SKM-1 (cell line): ENCODE measurements around the gene PDK4.
"Not testable (repeated sequence)": the region's sequence is repeated elsewhere in the genome, so short reads cannot be mapped to it uniquely, and the experiment has no call there.

Experiments used
- DNase-seq: peaks from one replicate; lab custom pipeline; 2025; ENCODE audit not compliant: unreplicated experiment; lab: John Stamatoyannopoulos, UW

Gene PDK4

DNA sequence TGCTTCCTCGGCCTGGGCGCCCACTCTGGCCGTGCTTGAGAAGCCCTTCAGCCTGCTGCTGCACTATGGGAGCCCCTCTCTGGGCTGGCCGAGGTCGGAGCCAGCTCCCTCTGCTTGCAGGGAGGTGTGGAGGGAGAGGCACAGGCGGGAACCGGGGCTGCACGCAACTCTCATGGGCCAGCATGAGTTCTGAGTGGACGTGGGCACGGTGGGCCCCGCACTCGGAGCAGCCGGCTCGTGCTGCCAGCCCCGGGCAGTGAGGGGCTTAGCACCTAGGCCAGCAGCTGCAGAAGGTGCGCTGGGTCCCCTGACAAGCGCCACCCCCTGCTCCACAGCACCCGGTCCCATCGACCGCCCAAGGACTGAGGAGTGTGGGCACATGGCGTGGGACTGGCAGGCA lies 9.0 kb upstream of the PDK4 start:
- no peak for DNase-seq

DNA sequence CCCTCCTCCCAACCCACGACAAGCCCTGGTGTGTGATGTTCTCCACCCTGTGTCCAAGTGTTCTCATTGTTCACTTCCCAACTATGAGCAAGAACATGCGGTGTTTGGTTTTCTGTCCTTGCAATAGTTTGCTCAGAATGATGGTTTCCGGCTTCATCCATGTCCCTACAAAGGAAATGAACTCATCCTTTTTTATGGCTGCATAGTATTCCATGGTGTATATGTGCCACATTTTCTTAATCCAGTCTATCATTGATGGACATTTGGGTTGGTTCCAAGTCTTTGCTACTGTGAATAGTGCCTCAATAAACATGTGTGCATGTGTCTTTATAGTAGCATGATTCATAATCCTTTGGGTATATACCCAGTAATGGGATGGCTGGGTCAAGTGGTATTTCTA lies 8.5 kb upstream of the PDK4 start:
- DNase-seq: not testable (repeated sequence)

DNA sequence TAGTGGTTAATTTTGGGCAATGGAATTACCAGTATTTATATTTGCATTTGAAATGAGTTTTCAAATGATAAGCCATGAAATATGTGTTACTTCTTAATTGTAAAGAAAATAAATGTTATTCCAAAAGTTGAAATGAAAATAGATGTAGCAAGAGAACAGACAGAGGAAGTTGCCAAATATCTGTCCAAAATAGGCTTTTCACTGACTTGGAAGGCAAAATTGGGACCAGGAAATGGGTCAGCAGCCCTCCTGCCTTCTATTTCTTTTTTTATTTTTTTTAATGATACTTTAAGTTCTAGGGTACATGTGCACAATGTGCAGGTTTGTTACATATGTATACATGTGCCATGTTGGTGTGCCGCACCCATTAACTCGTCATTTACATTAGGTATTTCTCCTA lies 8.1 kb upstream of the PDK4 start:
- DNase-seq: not testable (repeated sequence)

DNA sequence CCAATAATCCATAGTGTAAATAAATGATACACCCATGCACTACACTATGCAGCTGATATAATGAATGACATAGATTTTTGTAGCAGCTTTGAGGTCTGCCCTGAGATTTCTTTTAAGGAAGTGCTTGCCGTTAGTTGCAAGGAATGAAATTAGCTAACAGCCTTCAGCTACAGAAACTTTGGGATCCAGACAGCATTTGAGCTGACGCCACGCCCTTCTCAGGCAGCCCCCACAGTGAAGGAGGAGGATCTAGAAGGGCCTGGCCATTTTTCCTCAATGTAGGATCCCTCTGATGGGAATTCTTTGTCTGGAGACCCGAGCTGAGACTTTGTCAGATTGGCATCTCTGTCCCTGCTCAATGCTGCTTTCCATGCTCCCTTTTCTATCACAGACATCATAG lies 6.1 kb upstream of the PDK4 start:
- no peak for DNase-seq

DNA sequence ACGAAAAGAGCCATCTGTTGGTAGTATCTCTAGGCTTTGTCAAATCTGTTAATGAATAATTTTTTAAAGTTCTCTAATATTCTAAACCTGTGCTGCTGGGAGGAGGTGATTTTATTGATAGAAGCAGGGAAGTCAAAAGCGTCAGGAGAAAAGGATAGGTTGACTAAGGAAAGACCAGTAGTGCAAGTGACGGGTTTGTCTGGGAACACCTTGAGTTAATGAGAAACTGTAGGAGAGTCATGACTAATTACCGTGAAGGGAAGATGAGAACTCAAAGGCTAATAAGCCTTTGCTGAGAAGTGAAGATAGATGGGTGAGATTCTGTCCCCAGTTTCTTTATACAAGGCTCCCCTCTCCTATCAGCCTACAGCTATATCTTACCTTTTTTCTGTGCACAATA lies 5.0 kb upstream of the PDK4 start:
- no peak for DNase-seq

DNA sequence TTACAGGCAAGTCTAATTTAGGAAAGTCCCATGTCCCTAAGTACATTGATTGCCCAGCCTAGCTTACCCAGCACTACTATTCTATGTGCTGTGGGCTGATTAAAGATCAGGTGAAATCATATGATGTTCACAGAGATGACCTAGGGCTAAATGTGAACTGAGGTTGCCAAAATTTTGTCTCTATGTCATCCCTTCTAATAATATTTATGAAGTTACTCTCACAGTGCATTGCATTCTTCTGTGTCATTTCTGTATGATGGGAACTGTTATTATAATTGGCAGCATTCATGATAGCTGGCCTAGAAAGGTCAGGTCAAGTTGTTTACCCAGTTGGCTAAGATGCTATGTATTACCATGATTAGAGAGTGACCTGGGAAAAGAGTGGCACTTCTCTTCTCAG lies 2.8 kb upstream of the PDK4 start:
- no peak for DNase-seq

DNA sequence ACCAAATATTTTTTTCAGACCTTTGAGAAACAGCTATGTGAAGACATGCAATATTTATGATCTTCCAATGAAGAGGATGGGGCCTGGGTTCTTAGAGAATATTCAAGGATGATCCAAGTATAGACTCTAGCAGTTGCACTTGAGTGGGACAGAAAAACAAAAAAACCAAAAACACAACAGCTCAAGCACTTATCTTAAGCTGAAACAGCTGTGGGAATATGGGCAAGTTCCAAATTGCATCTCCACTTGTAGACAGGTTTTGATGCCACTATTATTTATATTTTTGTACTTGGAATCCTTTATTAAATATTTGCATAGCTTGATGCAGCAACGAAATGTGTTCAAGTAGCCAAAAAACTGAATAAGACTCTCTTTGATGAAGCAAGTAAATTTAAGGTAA lies 2.2 kb upstream of the PDK4 start:
- no peak for DNase-seq

DNA sequence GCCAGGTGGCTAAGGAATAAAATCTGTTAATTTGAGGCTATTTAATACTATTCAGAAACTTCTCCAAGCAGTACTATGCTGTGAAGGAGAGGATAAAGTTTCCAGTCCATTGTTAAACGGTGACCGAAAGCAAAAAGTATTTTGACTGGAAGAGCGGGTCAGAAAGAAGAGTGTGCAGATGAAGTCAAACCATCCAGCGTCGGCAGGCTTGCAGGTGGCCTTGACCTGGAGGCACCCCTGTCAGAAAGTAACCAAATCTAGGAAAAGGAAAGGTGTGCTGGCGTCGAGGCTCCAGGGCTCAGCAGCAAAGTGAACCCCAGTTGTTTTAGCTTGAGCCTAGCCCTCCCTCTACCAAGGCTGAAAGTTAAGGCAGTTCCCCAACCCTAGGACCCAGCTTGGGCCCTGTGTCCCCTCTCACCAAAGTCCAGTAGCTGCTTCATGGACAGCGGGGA lies 544 bp downstream of the PDK4 start:
- DNase-seq: no peak

DNA sequence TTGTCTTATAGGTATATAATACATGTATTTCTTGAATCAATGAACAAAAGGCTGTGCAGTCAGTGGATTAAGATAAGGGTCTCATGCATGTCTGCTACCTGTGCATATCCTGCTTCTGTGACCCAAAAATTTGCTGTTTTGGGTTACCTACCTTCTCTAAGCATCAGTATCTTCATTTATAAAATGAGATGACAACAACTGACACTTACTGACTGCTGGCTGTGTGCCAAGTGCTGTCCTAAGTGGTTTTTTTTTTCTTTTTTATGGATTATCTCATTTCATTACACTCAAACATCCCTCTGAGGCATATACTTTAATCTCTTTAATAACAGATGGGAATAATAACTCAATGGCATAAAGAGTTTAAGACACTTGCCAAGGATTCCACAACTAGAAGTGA lies 2.1 kb downstream of the PDK4 start:
- DNase-seq: no peak

DNA sequence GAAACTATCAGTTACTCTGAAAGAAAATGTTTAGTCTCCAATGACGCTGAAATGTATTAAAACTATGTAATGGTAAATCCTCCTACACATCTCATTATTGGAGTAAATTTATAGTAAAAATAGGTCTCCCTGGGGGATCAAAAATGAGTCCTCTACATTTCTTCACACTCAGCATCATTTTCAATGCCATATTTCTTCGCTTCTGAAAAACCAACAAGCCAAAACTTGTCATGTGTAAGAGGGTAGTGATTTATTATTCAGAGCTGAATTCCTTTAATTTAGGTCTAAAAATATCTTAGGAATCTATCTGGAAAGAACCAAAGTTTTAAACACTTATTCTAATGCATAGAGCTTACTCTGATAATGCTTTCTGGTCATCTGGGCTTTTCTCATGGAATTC lies 3.0 kb downstream of the PDK4 start:
- no peak for DNase-seq

DNA sequence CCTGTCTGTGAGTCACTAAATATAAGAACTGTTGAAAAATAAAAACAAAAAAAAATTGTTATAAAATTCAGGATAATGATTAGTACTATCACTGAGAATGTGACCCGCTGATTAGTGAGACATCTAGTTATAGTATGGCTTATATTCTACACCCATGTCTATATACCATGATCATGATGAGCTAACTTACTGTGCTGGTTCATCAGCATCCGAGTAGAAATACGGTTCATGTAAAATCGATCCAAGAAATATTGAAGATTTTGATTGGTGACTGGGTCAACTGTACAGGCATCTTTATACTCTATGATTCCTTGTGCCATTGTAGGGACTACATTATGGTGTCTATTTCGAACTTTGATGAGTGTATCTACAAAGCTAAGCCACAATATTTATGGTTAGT lies 3.7 kb downstream of the PDK4 start:
- DNase-seq: no peak

DNA sequence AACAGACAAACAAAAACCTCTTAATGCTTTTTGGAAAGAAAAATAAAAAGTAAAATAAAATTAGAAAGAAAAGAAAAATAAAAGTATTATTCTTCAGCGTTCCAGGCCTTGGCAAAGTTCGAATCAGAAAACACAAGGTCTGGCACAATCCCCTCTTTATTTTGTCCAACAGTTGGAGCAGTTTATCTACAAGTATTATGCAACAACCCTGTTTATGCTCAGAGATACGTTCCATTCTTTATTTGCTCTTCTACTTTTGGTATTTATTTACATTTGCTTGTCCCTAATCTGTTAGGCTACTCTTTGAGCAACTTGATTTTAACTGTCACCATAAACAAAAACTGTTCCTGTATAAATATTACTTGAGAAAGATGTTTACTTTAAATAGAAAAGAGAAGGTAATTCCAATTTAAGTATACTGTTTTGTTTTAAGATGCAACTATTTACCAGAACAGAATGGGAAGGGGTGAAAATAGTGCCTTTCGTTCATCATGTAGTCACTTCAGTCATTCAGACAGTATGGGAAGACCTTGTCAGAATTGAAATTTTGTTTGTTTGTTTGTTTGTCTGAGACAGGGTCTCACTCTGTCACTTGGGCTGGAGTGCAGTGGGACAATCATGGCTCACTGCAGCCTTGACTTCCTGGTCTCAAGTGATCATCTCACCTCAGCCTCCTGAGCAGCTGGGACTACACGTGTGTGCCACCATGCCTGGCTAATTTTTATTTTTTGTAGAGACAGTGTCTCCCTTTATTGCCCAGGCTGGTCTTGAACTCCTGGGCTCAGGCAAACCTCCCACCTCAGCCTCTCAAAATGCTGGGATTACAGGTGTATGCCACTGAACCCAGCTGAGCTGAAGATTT lies 5.7 kb downstream of the PDK4 start:
- no peak for DNase-seq

DNA sequence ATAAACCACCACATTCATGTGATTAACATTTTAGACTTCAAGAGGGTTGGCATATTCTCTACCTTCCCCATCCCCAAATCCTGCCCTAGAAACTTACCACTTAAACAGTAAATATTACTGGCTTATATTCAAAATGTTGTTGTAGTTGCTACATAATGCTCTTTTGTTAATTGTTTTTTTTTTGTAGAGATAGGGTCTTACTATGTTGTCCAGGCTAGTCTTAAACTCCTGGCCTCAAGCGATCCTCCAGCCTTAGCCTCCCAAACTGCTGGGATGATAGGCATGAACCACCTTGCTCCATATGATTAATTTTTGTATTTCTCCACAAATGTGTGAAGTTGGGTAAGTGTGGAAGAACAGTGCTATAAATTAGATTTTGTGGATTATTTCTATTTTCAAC lies 6.5 kb downstream of the PDK4 start:
- no peak for DNase-seq

DNA sequence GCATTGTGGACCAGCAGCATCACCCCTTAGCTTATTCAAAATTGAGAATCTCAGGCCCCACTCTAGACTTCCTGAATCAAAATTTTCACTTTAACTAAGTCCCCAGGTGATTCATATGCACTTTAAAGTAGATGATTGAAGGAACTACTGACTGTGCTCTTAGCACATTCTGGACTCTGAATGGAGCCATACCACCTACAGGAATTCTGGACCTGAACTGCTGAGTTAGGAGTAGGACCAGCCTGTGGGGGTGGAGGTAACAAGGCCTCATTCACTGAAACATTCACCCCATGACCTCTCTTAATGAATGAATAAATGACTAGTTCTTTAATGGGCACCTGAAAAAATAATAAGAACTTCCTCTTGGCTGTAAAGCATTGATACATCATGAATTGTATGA lies 7.3 kb downstream of the PDK4 start:
- no peak for DNase-seq

DNA sequence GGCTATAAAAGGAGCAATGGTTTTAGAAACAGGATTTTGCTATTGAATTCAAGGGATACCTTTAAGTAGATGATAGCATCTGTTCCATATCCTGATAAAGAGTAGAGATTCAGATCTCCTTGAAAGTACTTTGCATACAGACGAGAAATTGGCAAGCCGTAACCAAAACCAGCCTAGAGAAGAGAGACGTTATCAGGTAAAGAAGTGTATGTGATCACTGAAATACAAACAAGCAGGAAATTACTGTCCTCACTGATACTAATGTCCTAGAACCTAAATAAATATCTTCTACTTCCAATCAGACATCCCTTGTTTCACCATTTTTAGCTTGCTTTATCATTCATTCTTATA lies 9.4 kb downstream of the PDK4 start:
- no peak for DNase-seq

DNA sequence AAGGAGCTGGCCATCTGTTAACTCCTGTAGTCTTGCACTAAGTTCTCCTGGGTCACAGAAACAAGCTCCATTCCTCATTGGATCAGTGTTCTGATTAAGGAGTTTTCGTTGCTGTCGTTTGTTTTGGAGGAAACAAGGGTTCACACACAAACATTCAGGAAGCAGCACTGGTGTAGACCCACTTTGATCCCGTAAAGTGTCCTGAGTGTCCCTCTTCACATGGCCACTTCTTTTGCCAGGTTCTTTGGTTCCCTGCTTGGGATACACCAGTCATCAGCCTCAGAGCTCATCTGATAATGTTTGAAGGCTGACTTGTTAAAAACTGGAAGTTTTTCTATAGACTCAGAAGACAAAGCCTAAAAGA lies 10.9 kb downstream of the PDK4 start:
- DNase-seq: no peak

DNA sequence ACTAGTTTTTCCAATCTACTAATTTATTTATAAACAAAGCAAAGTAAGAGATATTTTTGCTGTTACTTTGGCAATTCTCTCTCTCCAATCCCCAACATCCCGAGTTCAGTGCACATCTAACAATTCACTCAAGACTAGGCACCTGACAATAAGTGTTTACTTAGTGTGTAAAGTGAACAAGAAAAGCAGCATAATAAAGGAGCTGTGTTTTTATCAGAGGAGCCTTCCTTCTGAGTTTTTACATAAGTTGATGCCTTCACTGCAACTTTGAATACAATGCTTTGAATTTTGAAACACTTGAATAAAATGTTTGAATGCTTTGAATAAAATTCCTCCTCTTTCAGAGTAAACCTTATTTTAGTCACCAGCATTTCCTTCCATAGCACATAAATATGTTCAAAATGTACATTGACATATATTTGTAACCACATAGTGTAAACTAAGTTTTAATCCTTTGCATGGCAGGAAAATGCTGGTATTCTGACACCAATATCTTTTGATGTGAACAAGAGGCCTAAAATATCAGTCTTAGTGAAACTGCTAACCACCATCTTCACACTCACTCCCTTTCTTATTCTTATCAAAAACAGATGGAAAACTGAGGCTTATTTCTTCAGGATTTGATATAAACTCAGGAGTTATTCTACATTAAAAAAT lies 11.4 kb downstream of the PDK4 start:
- no peak for DNase-seq

DNA sequence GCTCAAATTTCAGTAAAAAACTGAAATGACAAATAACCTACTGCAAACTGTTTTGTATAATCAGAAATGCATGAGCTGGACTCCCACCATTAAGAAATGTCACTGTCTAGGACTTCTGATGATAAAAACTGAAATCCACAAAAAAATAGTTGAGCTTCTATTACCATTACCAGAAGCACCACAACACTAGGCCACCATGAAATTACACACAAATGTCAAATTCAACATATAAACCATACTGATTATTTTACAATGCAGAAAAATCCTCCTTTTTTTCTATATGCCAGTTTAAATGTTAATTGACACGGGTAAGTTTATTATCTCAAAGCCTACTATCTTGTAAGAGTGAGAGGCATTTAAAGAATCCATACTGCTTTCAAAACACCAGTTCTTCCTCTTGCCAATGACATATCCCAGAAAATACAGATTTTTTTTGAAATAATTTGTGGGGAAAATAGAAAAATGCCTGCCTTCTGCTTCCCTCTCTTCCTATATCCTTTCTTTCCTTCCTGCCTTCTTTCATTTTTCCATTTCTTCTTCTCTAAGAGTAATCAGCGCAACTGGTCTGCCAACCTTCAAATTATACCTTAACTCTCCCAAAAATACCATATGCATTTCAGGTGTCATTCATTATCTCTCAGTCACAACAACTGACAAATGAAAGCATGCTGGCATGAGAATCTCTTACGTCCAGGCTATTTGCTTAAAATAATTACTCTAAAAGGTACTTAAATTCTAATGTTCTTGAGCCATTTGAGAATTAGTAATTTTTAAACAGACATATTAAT lies 12.3 kb downstream of the PDK4 start:
- no peak for DNase-seq

DNA sequence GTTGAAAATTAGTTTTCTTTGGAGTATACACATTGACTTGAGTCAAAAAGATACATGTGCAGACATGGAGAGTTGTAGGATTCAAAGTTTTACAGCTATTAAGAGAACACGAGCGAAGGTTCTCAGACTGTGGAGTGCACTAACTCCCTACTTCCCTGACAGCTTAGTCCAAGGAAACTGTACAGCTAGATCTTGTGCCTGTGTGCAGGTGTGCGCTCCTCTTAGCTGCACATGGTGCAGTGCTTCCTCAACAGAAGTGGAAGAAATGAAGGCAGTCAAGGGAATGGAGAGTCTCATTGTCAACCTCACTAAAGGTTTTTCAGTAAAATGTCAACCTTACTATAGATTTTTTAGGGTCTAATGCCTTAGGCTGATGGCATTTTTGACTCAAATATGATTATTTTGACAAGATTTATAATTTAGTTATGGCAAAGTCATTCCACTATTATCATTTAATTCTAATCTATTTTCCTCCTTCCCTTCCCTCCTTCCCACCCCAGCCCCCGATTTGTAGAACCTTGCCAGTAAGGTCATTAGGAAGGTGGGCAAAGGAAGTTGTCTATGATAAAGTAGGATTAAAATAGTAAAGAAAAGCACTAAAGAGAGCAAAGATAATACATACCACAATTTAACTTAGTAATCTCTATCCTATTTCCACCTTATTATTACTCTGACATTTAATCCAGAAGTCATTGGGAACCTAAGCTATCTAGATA lies 13.6 kb downstream of the PDK4 start:
- no peak for DNase-seq

DNA sequence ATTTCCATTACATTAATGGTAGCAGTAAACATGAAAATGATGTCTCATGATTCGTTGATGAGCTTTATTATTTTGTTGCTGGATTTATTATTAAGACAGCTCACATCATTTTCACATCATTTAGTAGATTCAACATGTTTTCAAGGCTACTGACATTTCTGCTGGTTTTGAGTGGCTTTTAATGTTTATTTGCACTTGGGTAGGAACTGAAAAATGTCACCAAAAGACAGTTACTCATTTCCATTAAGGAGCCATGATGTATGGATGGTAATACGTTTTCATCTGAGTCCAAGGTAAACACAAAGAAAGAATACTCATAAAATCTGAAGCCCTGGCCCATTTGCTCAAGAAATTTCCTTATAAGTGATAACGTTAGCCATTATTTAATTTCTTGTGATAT lies 14.8 kb downstream of the PDK4 start:
- no peak for DNase-seq

DNA sequence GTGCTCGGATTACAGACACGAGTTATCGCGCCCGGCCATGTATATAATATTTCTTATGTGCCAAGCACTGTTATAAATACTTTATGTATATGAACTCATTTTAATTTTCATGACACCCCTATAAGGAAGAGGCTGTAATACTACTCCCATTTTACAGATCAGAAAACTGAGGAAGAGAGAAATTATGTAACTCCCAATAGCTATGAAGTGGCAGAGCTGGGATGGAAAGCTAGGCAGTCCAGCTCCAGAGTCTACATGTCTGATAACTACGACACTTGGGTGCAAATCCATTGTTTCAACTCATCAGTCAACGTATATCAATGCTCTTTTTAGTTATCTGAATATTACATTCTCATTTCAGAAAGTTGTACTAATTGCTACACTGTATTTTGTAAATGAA lies 17.0 kb downstream of the PDK4 start:
- DNase-seq: no peak
